SW480 (cell line): ENCODE data around the gene PI4KA.
"Not testable (repeated sequence)": the region's sequence is repeated elsewhere in the genome, so short reads cannot be mapped to it uniquely, and the experiment has no call there.

Source experiments
- DNase-seq: peaks from one replicate; pipeline ENCODE4 v3.0.0-alpha.2; 2016; ENCODE audit warnings: low spot score

Gene PI4KA

DNA sequence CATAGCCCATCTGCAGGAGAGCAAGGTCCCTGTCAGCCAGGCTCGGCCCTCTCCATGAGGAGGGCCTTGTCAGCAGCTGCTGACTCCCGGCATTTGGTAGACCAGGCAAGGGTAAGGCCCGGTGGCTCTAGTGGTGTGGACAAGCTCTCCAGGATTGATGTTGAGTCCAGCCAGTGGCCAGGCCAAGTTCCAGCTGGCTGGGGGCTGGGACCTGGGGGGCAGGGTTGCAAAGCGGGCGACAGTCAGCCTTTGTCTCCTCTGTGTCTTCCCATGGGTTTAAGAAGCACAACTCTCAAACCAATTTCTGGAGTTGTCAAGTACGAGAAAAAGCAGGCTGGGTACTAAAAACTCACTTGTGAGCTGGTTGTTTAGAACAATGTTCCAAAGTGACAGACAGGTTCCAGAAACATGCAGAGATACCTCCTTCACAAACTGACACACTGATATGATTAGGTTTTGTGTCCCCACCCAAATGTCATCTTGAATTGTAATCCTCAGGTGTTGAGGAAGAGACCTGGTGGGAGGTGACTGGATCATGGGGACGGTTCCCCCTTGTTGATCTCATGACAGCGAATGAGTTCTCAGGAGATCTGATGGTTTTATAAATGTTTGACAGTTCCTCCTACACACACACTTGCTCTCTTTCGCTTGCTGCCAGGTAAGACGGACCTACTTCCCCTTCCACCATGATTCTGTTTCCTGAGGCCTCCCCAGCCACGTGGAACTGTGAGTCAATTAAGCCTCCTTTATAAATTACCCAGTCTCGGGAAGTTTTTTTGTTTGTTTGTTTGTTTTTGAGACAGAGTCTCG is 137.0 kb downstream of the PI4KA start:
- no peak for DNase-seq

GRCh38 chr22:20720692-20721408 is 137.8 kb downstream of the PI4KA start:
- DNase-seq = no peak

GRCh38 chr22:20718727-20719126 is 139.9 kb downstream of the PI4KA start:
- not testable (repeated sequence) for DNase-seq

GRCh38 chr22:20717981-20718380 is 140.6 kb downstream of the PI4KA start:
- not testable (repeated sequence) for DNase-seq

- DNase-seq = not testable (repeated sequence)
Observed at GRCh38 chr22:20717213-20717866, 141.3 kb downstream of the PI4KA start.

DNA sequence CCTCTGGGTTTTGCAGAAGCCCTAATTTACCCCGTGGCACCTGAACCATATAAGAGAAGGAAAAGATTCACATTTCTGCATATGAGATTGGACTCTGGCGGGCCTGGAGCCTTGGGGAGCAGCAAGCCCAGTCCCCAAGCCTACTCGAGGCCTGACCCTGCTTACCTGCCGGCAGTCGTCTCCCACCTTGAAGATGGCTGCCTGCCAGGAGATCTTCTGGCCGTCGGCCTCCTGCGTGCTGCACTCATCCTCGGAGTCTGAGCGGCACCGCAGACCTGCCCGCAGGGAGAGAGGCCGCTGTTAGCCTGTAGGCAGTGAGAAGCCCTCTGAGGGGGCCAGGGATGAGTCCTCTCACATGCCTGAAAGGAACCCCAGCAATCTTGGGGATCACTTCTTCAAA is 145.5 kb downstream of the PI4KA start:
- DNase-seq = not testable (repeated sequence)

- not testable (repeated sequence) for DNase-seq
Observed at GRCh38 chr22:20709966-20710365, 148.6 kb downstream of the PI4KA start.

- DNase-seq = not testable (repeated sequence)
Observed at GRCh38 chr22:20707549-20708118, 151.0 kb downstream of the PI4KA start.

GRCh38 chr22:20703816-20704609 is 154.6 kb downstream of the PI4KA start:
- peak; percentile 14 for DNase-seq

DNA sequence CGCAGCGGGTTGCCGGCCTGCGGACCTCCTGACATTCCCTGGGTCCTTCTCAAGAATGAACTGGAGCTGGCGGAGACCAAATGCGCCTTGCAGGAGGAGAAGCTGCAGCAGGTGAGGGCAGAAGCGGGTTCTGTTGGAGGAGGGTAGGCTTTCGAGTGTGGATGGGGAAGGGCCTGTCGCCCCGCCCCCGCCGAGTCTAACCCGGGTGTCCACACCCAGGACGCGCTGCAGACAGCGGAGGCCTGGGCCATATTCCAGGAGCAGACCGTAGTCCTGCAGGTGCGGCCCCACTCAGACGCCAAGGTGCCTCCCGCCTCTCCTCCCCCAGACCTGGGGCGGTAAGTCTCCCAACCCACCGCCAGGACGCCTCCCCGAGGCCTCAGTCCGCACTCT is 155.2 kb downstream of the PI4KA start:
- not testable (repeated sequence) for DNase-seq

DNA sequence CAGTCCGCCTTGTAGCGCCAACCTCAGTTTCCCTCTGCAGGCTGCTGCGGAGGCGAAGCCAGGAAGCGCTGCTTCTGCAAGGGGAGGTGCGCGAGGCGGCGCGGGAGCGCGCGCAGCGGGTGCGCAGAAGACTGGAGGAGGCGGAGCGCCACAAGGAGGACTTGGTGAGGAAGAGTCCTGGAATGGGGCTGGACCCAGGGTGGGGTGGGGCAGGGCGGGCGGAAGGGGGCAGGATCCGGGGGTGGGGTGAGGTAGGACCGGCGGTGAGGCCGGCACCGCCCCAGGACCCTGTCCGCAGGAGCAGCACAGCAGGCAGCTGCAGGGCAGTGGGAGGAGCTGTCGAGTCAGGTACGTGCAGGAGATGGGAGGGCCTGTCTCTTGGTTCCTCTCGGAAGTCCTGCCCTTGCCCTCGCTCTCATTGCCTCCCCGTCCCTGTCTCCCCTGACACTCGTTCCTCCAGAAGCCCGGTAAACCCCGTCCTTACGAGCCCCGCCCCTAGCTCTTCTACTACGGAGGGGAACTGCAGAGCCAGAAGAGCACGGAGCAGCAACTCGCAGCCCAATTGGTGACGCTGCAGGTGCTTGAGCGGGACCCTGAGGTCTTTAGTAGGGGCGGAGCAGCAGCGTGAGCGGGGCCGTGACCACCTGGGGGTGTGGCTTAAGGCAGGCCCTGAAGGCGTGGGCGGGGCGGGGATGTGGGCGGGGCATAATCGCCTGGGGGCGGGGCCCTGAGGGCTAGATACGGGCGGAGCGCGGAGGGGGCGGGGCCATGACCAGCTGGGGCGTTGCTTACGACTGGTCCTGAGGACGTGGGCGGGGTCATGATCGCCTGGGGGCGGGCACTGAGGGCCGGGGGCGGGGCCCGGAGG is 155.8 kb downstream of the PI4KA start:
- DNase-seq = peak; percentile 96

- not testable (repeated sequence) for DNase-seq
Observed at GRCh38 chr22:20702175-20702545, 156.5 kb downstream of the PI4KA start.

- not testable (repeated sequence) for DNase-seq
Observed at GRCh38 chr22:20701680-20702136, 156.9 kb downstream of the PI4KA start.

DNA sequence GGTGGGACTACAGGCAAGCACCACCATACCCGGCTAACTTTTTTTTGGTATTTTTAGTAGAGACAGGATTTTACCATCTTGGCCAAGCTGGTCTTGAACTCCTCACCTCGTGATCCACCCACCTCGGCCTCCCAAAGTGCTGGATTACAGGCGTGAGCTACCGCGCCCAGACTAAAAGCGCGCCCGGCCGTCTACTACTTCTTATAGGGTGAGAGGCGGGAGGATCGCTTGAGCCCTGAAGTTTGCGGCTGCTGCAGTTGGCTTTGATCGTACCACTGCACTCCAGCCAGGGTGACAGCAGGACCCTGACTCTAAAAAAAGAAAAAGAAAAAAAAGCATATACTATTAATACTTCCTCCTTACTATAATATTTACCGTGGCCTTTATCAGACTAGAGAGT is 158.3 kb downstream of the PI4KA start:
- not testable (repeated sequence) for DNase-seq

DNA sequence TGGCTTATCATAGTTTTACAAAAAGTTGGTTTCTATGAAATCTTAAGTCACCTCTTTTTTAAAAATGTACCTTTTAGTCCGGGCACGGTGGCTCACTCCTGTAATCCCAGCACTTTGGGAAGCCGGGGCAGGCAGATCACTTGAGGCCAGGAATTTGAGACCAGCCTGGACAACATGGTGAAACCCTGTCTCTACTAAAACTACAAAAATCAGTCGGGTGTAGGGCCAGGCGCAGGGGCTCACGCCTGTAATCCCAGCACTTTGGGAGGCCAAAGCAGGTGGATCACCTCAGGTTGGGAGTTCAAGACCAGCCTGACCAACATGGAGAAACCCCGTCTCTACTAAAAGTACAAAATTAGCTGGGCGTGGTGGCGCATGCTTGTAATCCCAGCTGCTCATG is 158.8 kb downstream of the PI4KA start:
- DNase-seq = not testable (repeated sequence)

GRCh38 chr22:20697481-20698113 is 161.0 kb downstream of the PI4KA start:
- DNase-seq = peak; percentile 79

DNA sequence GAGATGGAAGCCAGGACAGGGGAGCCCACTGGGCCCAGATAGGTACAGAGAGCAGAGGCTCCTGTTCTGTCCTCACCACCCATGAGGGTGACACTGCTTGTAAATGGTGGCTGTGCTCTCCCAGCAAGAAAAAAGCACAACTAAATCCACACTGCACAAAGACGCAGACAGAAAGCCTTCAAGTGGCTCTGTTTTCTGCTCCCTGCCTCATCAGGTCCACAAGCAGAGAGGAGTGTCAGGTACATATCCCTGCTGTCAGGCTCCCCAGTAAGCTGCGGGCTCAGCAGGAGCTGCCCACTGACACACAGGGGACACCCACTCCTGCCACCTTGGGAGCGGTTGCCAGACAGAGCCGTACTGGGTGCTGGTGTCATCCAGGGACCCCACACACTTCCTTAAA is 162.6 kb downstream of the PI4KA start:
- not testable (repeated sequence) for DNase-seq

GRCh38 chr22:20695205-20695604 is 163.4 kb downstream of the PI4KA start:
- not testable (repeated sequence) for DNase-seq

DNA sequence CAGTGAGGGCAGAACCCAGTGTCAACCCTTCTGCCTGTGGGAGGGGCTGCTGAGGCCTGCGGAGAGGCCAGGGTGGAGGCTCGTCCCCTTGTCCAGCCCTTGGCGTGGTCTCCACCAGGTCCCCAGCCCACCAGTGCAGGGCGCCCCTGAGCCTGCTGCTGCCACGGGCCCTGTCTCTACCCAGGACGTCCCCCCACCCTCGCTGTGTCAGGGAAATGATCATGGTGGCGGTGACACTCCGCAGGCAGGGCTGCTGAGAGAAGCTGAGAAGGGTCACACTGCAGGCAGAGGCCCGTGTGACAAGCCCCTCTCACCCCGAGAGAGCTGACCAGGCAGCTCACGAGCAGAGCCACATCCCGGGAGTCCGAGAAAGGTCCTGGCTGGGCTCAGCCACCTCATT is 164.4 kb downstream of the PI4KA start:
- not testable (repeated sequence) for DNase-seq

DNA sequence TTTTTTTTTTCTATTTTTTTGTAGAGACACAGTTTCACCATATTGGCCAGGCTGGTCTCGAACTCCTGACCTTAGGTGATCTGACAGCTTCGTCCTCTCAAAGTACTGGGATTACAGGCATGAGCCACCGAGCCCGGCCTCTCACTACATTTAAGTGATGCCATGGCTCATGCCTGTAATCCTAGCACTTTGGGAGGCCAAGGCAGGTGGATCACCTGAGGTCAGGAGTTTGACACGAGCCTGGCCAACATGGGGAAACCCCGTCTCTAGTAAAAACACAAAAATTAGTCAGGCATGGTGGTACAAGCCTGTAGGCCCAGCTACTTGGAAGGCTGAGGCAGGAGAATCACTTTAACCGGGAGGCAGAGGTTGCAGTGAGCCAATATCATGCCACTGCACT is 165.7 kb downstream of the PI4KA start:
- not testable (repeated sequence) for DNase-seq
